Kidney epithelial cell (primary cell): ENCODE results near the gene NTN1. TPM values are rescaled to one million over a fixed set of nuclear protein-coding genes. Genes with fewer than 3 reads are reported as not detected.
"Not testable (repeated sequence)": the region's sequence is repeated elsewhere in the genome, so short reads cannot be mapped to it uniquely, and the experiment has no call there.

Source experiments
- DNase-seq: peaks from one replicate; pipeline ENCODE4 v3.0.0-alpha.2; 2010; ENCODE audit warnings: low read depth
- H3K27me3 ChIP-seq: 2 replicates; pipeline ENCODE4 v1.6.0; 2011; ENCODE audit warnings: low read length; ENCODE audit not compliant: control insufficient read depth, insufficient read depth
- H3K36me3 ChIP-seq: 2 replicates; pipeline ENCODE4 v1.5.1; 2011; ENCODE audit warnings: low read length; ENCODE audit not compliant: control insufficient read depth, insufficient read depth
- H3K4me3 ChIP-seq: 2 replicates; pipeline ENCODE4 v1.5.1; 2011; ENCODE audit warnings: low read depth, mild to moderate bottlenecking, control low read depth, low read length
- CTCF ChIP-seq: IDR thresholded peaks from 2 replicates; pipeline ENCODE4 v1.5.1; 2011; ENCODE audit warnings: mild to moderate bottlenecking, moderate library complexity, low read length, control low read depth, inconsistent platforms; ENCODE audit not compliant: insufficient read depth, poor library complexity, severe bottlenecking
- total RNA-seq: library from RNA; depleted of rRNA; stranded (reverse); fragments of >200 nt; gene quantifications from 2 replicates; pipeline ENCODE4 v1.2.3, GENCODE V29; 2015

NTN1 gene
- total RNA-seq, 1 donor from 2014 or later = 15.2 TPM

DNA sequence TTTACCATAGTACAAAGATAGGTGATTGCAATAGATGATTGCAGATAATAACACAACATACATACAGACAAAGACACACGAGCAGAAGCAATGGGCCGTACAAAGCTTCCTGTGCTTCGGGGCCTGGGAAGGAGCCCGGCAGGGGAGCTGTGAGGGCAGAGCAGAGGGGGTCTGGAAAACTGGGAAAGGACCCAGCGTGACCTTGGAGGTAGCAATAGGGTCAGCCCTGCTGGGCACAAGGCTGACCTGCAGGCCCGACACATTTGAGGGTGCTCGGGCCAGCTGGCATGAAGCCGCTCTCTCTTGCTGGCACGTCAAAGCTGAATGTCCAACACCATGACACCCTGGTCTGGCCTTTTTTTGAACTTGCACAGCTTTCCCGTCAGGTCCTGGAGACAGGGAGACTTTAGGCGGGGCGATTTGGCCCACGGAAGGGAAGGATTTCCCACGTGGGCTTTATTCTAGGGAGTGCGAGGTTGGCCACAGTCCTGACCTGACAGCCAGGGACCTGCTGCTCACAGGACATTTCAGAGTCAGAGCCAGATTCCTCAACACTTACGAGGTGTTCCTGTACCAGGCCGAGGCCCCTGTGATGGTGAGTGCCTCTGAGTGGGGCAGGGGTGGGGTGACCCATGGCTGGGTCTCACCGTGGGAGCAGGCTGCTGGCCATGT is 83.2 kb downstream of the NTN1 start:
- Histone ChIP-seq H3K27me3 (no peaks in the 10 kb centered on the region), H3K4me3 (no peak overlapping the region), H3K36me3 (no peaks in the 10 kb centered on the region)
- no peak for TF ChIP-seq CTCF
- DNase-seq = no peak

DNA sequence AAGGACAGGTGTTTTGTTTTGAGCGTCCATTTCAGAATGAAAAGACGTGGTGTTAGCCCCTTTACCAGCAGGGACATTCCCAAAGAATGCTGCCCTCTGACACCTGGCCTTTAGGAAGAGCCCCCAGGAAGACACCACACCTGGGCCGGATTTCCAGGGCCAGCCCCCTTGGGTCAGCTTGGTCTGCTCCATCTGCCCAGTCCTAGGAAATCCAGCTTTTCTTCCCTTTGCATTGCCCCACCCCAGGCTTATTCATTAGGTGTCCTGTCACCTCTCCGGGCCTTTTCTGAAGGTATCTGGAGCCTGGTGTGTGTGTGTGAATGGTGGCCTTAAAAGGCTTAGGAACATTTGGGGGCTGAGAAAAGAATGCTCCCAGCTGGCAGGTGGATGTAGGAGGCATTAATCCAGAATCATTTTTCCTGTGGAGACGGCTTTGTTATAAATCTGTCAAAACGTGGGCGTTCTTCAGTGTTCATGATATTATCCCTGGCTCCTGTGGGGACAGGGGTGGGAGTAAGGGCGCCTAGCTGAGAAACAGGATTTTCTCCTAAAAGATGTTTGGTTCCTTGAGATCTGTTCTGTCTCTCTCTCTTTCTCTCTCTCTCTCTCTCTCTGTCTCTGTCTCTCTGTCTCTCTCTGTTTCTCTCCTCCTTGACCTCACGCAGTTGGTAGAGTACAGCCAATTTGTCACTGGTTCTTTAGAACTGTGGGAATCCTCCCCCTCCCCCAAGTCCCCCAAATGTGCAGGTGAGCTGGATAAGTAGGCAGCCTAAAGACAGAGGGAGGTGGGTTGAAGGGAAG is 84.0 kb downstream of the NTN1 start:
- Histone ChIP-seq H3K36me3 (no peaks in the 10 kb centered on the region), H3K4me3 (no peak overlapping the region), H3K27me3 (no peaks in the 10 kb centered on the region)
- DNase-seq = no peak
- no peak for TF ChIP-seq CTCF

GRCh38 chr17:9106278-9106677 is 85.0 kb downstream of the NTN1 start:
- not testable (repeated sequence) for H3K27me3 ChIP-seq, H3K4me3 ChIP-seq, DNase-seq, H3K36me3 ChIP-seq

DNA sequence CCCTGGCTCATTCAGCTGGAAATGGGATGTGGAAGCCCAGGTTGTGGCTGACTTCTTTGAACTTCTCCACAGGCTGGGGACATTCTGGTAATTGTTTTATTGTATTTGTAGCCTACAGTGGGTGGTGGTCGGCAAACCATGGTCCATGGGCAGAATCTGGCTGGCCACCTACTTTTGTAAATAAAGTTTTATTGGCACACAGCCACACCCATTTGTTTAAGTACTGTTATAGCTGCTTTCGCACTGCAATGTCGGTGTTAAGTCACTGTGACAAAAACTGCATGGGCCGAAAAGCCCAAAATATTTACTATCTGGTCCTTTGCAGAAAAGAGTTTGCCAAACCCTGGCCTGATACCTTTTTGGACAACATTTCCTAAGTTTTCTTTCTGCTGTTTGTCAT is 86.2 kb downstream of the NTN1 start:
- no peak for DNase-seq
- H3K27me3 ChIP-seq = no peaks in the 10 kb centered on the region

DNA sequence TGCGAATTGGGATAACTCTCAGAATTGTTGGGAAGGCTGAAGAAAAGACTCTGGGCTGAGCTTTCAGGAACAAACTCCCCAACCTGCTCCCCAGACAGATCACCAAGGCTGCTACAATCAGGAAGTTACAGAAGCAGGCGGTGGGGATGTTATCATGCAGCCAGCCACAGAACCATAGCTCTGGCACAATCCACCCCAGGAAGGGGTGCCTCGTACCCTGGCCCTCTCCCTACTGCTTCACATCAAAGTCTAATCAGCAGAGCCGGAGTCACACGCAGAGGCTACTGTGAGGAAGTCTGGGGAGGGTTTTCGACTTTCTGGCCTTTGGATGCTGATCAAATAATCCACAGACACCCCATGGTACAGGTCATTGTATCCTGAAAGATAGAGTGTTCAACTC is 86.8 kb downstream of the NTN1 start:
- DNase-seq = no peak
- TF ChIP-seq CTCF = no peak
- H3K4me3 ChIP-seq = no peak overlapping the region
- no peaks in the 10 kb centered on the region for H3K36me3 ChIP-seq
- no peaks in the 10 kb centered on the region for H3K27me3 ChIP-seq

More for the DNA sequence above, 86.2 kb downstream of the NTN1 start:
- H3K36me3 ChIP-seq = no peaks in the 10 kb centered on the region
- TF ChIP-seq CTCF = no peak
- H3K4me3 ChIP-seq = no peak overlapping the region

- no peaks in the 10 kb centered on the region for H3K36me3 ChIP-seq
- H3K4me3 ChIP-seq = no peak overlapping the region
- no peak for TF ChIP-seq CTCF
- DNase-seq = no peak
- no peaks in the 10 kb centered on the region for H3K27me3 ChIP-seq
These were observed 88.6 kb downstream of the NTN1 start for GRCh38 chr17:9109933-9110332.
